ENCODE measurements around the gene MLPH. TPM values are rescaled to one million over a fixed set of nuclear protein-coding genes. Genes with fewer than 3 reads are reported as not detected.

Gene MLPH
- total RNA-seq, 1 experiment from 2014 or later, result 27.1 TPM

GRCh38 chr2:237572021-237572741 is 85.1 kb downstream of the MLPH start:
- POLR2A ChIA-PET, result interaction anchor here (0.6 to 2.5 kb wide), 13 partner anchors 11 to 486 kb away, joined by 3 to 25 read pairs (median 3); partner anchors contain the start of genes COPS8, LRRFIP1 and RAB17
- peaks cover 17% of the 10 kb centered on the region for H3K4me1 Mint-ChIP-seq (ENCODE audit: insufficient read depth, unreplicated experiment)
- DNase-seq (ENCODE audit: unreplicated experiment), result peak; percentile 82
- intact Hi-C loops (cut with micrococcal nuclease), result loop anchor here (1.0 to 5.0 kb wide), 5 partner anchors 60 to 450 kb away; partner anchors contain the start of gene COL6A3
- peak overlapping the region; percentile 16 for H3K27ac Mint-ChIP-seq (ENCODE audit: low read depth, unreplicated experiment)
- TF ChIP-seq CTCF (IDR thresholded peaks at IDR 0.05; ENCODE audit: unreplicated experiment), result peak; percentile 97
- CTCF ChIA-PET, result interaction anchor here (0.5 to 9.3 kb wide), 65 partner anchors 9 to 1910 kb away, joined by 3 to 239 read pairs (median 5); partner anchors contain the start of gene RAB17
- H3K36me3 Mint-ChIP-seq (ENCODE audit: insufficient read depth, unreplicated experiment), result no peaks in the 10 kb centered on the region
- BruUV-seq (replicated peaks), result no TSS peak
- peak overlapping the region; percentile 35 for H3K4me3 Mint-ChIP-seq (ENCODE audit: unreplicated experiment)
- no peaks in the 10 kb centered on the region for H3K27me3 Mint-ChIP-seq (ENCODE audit: insufficient read depth, unreplicated experiment)
- H3K9me3 Mint-ChIP-seq (ENCODE audit: unreplicated experiment), result no peaks in the 10 kb centered on the region

GRCh38 chr2:237572742-237573101 is 85.7 kb downstream of the MLPH start:
- BruUV-seq (replicated peaks), result no TSS peak
- Mint-ChIP-seq H3K27ac (ENCODE audit: low read depth, unreplicated experiment) (no peak overlapping the region), H3K27me3 (ENCODE audit: insufficient read depth, unreplicated experiment) (no peaks in the 10 kb centered on the region), H3K4me1 (ENCODE audit: insufficient read depth, unreplicated experiment) (peaks cover 17% of the 10 kb centered on the region), H3K4me3 (ENCODE audit: unreplicated experiment) (no peak overlapping the region), H3K36me3 (ENCODE audit: insufficient read depth, unreplicated experiment) (no peaks in the 10 kb centered on the region), H3K9me3 (ENCODE audit: unreplicated experiment) (no peaks in the 10 kb centered on the region)
- no peak for DNase-seq (ENCODE audit: unreplicated experiment)
- TF ChIP-seq CTCF (IDR thresholded peaks at IDR 0.05; ENCODE audit: unreplicated experiment), result no peak
- CTCF ChIA-PET, result interaction anchor here (0.5 to 9.3 kb wide), 47 partner anchors 8 to 1862 kb away, joined by 3 to 239 read pairs (median 7); partner anchors contain the start of gene RAB17
- intact Hi-C loops (cut with micrococcal nuclease), result loop anchor here (1.0 to 5.0 kb wide), 5 partner anchors 60 to 450 kb away; partner anchors contain the start of gene COL6A3
- POLR2A ChIA-PET, result interaction anchor here (0.6 to 2.5 kb wide), 8 partner anchors 12 to 487 kb away, joined by 3 to 25 read pairs (median 4); partner anchors contain the start of genes COPS8 and LRRFIP1

- BruUV-seq (replicated peaks), result no TSS peak
- DNase-seq (ENCODE audit: unreplicated experiment), result no peak
- Mint-ChIP-seq H3K9me3 (ENCODE audit: unreplicated experiment) (no peaks in the 10 kb centered on the region), H3K27me3 (ENCODE audit: insufficient read depth, unreplicated experiment) (no peaks in the 10 kb centered on the region), H3K36me3 (ENCODE audit: insufficient read depth, unreplicated experiment) (no peaks in the 10 kb centered on the region), H3K4me1 (ENCODE audit: insufficient read depth, unreplicated experiment) (peaks cover 17% of the 10 kb centered on the region), H3K27ac (ENCODE audit: low read depth, unreplicated experiment) (no peak overlapping the region), H3K4me3 (ENCODE audit: unreplicated experiment) (no peak overlapping the region)
- intact Hi-C loops (cut with micrococcal nuclease), result loop anchor here (5.0 kb wide), 1 partner anchor 162 kb away; the partner anchor contains the start of gene COL6A3
- CTCF ChIA-PET, result interaction anchor here (0.6 to 9.3 kb wide), 15 partner anchors 15 to 513 kb away, joined by 3 to 239 read pairs (median 4); partner anchors contain the start of gene RAB17
- no peak for TF ChIP-seq CTCF (IDR thresholded peaks at IDR 0.05; ENCODE audit: unreplicated experiment)
- POLR2A ChIA-PET, result interaction anchor here (0.6 kb wide), 1 partner anchor 159 kb away, joined by 5 read pairs; no protein-coding TSS in a partner anchor
Measured at GRCh38 chr2:237573721-237574415, 86.8 kb downstream of the MLPH start.

- Mint-ChIP-seq H3K27me3 (ENCODE audit: insufficient read depth, unreplicated experiment) (no peaks in the 10 kb centered on the region), H3K36me3 (ENCODE audit: insufficient read depth, unreplicated experiment) (no peaks in the 10 kb centered on the region), H3K9me3 (ENCODE audit: unreplicated experiment) (no peaks in the 10 kb centered on the region), H3K4me3 (ENCODE audit: unreplicated experiment) (no peak overlapping the region), H3K4me1 (ENCODE audit: insufficient read depth, unreplicated experiment) (peaks cover 17% of the 10 kb centered on the region), H3K27ac (ENCODE audit: low read depth, unreplicated experiment) (no peak overlapping the region)
- no peak for TF ChIP-seq CTCF (IDR thresholded peaks at IDR 0.05; ENCODE audit: unreplicated experiment)
- no TSS peak for BruUV-seq (replicated peaks)
- intact Hi-C loops (cut with micrococcal nuclease), result loop anchor here (5.0 kb wide), 1 partner anchor 162 kb away; the partner anchor contains the start of gene COL6A3
- POLR2A ChIA-PET, result no interaction called here
- CTCF ChIA-PET, result interaction anchor here (0.6 to 9.3 kb wide), 10 partner anchors 16 to 453 kb away, joined by 3 to 239 read pairs (median 4); partner anchors contain the start of gene RAB17
- DNase-seq (ENCODE audit: unreplicated experiment), result no peak
Measured at GRCh38 chr2:237574467-237574866, 87.4 kb downstream of the MLPH start.
